Urinary bladder (tissue), 4 donors: Measurements from ENCODE around the gene C13orf42. TPM values are rescaled to one million over a fixed set of nuclear protein-coding genes. Genes with fewer than 3 reads are reported as not detected.
A peak's percentile ranks its signal among the peaks of the same experiment; 100 is the strongest.

Experiments used
- DNase-seq: peaks from one replicate; pipeline ENCODE4 v3.0.0-alpha.2; 2015; ENCODE audit errors: extremely low spot score
- H3K27ac ChIP-seq: one replicate; pipeline ENCODE4 v1.5.1; 2013; ENCODE audit warnings: low read depth, mild to moderate bottlenecking, moderate library complexity
- H3K36me3 ChIP-seq: one replicate; pipeline ENCODE4 v1.6.1; 2013; ENCODE audit warnings: mild to moderate bottlenecking, moderate library complexity; ENCODE audit not compliant: insufficient read depth
- H3K4me1 ChIP-seq: one replicate; pipeline ENCODE4 v1.6.1; 2013; ENCODE audit warnings: mild to moderate bottlenecking, moderate library complexity; ENCODE audit not compliant: insufficient read depth
- H3K4me3 ChIP-seq: one replicate; pipeline ENCODE4 v1.5.1; 2013; ENCODE audit warnings: low read depth, low read length
- WGBS: extraction: QIAGEN DNeasy Blood & Tissue Kit; methylation state at CpG from one replicate; pipeline ENCODE4 v1.1.7; 2013; 5-methylcytosine and 5-hydroxymethylcytosine counted together
- polyA plus RNA-seq: library from polyadenylated mRNA; stranded (reverse); fragments of 200-250 nt; gene quantifications from one replicate; pipeline ENCODE4 v1.2.3, GENCODE V29; 2013
- total RNA-seq: library from RNA; depleted of rRNA; stranded (reverse); fragments of >200 nt; gene quantifications from one replicate; pipeline ENCODE4 v1.2.3, GENCODE V29; 2014
- donor health status: healthy with polysubstance abuse.
- donor health status: healthy.

Gene C13orf42
- total RNA-seq = not detected
- not detected for polyA plus RNA-seq

DNA sequence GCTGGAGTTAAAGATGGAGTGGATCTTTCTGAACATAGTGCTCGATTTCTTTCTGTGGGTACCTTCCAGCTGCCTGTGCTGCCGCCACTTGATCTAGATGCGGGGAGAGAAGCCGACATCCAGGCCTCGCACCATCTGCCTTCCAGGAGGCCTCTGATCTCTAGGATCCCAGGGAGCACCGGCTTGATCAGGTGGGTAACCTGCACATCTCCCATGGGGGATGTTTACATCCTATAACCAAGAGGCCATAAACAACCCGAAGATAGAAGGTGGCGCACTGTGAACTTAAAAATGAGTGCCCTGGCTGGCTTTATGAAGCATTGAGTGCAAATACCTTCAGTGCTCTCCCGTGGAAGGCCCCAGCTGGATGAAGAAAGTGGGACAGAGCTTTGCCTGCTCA, at the start of gene C13orf42:
TSS of gene C13orf42 (minus strand) at position 101 of the 400 bp plus-strand sequence. CDS start at position 36, 65 bp downstream.
- no peak within 1 kb of the TSS for H3K27ac ChIP-seq
- WGBS = 93% methylated on average over 9 of the region's 9 CpGs
- H3K4me1 ChIP-seq = no peaks in the 10 kb centered on the region
- H3K36me3 ChIP-seq = no peaks in the 10 kb centered on the region
- no peak within 1 kb of the TSS for H3K4me3 ChIP-seq
- no peak for DNase-seq

DNA sequence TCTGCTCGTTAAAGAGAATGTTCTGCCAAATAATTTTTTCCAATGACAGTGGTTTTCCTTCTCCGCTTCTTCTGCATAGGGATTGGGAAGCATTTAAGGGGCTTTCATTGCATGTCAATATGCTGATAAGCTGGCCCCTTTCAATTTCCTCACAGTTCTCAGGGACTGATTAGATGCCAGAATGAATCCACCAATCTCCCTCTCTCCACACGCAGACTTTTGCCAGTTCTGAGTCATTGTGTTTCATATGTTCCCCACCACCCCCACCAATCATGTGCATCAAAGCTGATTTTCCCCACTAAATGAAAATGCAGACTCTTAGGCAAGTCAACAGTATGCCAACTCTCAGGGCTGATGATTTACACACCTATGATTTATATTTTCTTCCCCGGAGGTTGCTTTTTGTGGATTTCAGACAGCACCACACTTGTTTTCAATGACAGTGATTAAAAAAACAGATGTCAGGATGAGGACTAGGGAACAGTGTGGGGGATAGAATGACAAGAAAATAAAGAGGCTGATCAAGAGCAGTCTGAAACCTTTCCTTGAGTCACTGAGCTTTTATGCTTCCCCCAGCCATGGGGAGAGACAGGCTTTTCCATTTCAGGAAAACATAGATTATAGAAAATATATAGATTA, 47.9 kb upstream of the C13orf42 start:
- no peak overlapping the region for H3K27ac ChIP-seq
- no peak overlapping the region for H3K4me3 ChIP-seq
- 48% methylated on average over 4 of the region's 4 CpGs for WGBS
- no peaks in the 10 kb centered on the region for H3K4me1 ChIP-seq
- H3K36me3 ChIP-seq = no peaks in the 10 kb centered on the region
- no peak for DNase-seq

DNA sequence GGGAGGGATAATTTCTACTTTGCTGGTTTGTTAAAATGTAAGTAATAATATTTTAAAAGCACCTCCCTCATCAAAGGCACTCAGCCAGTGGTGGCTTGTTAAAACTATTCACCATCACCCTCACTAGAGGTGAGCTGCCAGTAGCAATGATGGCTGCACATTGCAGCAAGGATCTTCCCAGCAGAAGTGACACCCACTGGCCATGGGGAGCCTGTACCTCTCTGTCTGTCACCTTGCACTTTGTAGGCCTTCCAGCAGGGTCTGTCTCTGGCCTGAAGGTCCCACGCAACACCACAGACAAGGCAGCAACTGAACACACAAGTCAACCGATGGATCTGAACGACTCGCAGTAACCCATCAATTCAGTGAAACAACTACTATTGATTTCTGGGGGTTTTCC, 47.3 kb upstream of the C13orf42 start:
- Histone ChIP-seq H3K36me3 (no peaks in the 10 kb centered on the region), H3K27ac (no peak overlapping the region), H3K4me1 (no peaks in the 10 kb centered on the region), H3K4me3 (no peak overlapping the region)
- DNase-seq = no peak
- 91% methylated on average over 4 of the region's 4 CpGs for WGBS

DNA sequence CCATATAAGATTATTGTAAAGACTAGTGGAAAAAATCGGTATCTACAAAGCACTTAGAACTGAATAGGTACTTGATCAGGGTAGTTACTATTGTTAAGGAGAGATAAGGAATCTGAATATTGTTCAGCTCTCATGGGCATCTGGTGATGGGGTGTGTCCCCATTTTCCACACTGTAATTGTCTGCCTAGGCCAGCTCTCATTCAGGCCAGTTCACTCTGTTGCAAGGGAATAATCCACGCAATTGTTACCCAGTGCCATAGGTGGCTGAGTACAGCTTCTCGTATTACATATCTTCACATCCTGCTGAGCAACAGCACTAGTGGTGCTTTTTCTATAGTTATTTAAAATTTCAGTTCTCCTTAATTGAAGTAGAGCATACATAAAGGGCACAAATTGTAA, 45.6 kb upstream of the C13orf42 start:
- no peak for DNase-seq
- no peaks in the 10 kb centered on the region for H3K36me3 ChIP-seq
- no peak overlapping the region for H3K4me3 ChIP-seq
- no peaks in the 10 kb centered on the region for H3K4me1 ChIP-seq
- H3K27ac ChIP-seq = no peak overlapping the region
- WGBS = 94% methylated on average over 3 of the region's 3 CpGs

DNA sequence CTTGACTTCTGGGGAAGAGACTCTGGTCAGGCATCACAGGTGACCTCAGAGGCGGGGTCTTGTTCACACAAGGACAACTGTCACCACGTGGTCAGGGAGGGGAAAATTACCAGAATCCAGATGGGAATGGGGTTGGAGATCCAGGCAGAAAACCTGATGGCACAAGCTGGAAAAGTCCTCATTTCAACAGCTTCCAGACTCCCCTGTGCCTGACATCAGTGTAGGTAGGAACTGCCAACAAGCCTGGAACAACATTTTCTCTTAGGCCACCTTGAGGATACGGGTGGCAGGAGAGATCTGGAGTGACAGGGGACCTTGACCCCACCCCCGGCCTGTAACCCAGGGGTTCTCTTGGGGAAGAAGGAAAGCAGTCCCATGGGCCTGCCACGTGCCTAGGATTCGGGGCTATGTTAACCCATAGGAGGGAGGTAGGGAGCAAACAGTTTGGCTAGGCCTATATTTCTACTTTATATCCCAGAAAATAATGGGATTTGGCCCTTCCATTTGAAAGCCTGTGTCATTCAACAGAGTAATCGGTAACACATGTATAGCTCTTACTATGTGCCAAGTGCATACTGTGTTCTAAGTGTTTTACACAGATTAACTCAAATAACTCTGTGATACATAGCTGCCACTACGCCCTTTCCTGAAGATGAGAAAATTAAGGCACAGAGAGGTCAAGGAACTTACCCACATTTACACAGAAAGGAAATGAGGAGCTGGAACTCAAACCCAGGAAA, 44.9 kb upstream of the C13orf42 start:
- no peak overlapping the region for H3K4me3 ChIP-seq
- no peak for DNase-seq
- H3K4me1 ChIP-seq = no peaks in the 10 kb centered on the region
- no peaks in the 10 kb centered on the region for H3K36me3 ChIP-seq
- H3K27ac ChIP-seq = no peak overlapping the region
- 88% methylated on average over 8 of the region's 8 CpGs for WGBS

DNA sequence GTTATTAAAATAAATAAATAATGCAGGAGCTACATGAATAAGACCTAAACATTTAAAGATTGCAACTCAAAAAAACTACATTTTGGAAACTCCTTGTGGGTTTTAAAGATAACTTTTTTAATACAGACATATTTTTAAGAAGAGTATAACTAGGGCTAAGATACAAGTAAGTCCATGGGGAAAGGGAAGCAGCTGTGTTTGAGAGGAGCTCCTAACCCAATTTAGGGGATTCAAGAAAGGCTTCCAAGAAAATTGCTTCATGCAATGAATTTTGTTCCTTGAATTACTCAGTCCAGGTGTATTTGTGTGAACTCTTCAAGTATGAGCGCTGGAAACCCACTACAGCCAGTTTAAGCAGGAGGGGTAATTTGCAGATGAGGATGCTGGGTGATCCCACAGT, 44.1 kb upstream of the C13orf42 start:
- DNase-seq = no peak
- WGBS = 98% methylated on average over 1 of the region's 1 CpG
- Histone ChIP-seq H3K27ac (no peak overlapping the region), H3K4me3 (no peak overlapping the region), H3K4me1 (no peaks in the 10 kb centered on the region), H3K36me3 (no peaks in the 10 kb centered on the region)

DNA sequence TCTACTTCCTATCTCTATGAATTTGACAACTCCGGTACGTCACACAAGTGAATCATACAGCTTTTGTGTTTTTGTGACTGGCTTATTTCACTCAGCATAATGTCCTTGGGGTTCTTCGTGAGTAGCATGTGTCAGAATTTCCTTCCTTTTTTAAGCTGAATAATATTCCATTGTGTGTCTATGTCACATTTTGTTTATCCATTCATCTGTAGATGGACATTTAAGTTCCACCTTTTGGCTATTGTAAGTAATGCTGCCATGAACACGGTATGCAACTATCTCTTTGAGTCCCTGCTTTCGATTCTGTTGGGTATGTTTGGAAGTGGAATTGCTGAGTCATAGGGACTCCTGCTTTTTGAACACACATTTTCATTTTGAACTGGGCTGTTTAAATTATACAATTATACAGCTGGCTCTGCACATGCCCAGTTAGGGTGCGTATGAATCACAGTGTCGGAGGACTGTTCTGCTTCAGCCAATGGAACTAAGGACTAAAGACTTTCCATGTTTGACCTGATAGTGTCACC, 43.0 kb upstream of the C13orf42 start:
- 55% methylated on average over 7 of the region's 7 CpGs for WGBS
- no peak overlapping the region for H3K27ac ChIP-seq
- H3K4me1 ChIP-seq = no peaks in the 10 kb centered on the region
- H3K36me3 ChIP-seq = no peaks in the 10 kb centered on the region
- no peak for DNase-seq
- no peak overlapping the region for H3K4me3 ChIP-seq

DNA sequence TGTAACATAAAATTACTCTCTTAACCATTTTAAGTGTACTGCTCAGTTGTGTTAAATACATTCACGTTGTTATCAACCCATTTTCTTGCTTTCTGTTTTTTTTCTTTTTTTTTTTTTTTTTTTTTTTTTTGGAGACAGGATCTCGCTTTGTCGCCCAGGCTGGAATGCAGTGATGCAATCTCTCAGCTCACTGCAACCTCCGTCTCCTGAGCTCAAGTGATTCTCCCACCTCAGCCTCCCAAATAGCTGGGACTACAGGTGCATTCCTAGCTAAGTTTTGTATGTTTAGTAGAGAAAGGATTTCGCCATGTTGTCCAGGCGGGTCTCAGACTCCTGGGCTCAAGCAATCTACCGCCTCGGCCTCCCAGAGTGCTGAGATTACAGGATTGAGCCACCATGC, 42.5 kb upstream of the C13orf42 start:
- 79% methylated on average over 8 of the region's 8 CpGs for WGBS
- H3K4me3 ChIP-seq = no peak overlapping the region
- no peaks in the 10 kb centered on the region for H3K36me3 ChIP-seq
- no peak for DNase-seq
- H3K27ac ChIP-seq = no peak overlapping the region
- no peaks in the 10 kb centered on the region for H3K4me1 ChIP-seq

DNA sequence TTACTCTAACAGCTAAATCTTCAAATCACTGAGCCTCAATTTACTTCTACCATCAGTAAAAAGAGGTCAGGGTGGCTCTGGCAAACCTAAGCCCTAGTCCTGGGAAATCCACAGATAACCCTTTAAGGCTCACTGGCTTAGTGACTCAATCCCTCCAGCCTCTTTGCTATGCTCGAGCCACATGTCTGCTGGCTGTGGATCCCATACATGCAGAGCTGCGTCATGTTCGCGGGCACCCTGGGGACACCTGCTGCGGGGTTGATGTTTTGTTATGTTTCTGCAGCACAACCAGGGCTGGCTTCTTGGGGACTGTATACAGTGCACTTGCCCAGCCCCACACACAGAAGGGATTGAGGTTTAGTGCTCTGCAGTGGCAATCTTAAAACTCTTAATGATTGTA, 41.6 kb upstream of the C13orf42 start:
- WGBS = 60% methylated on average over 5 of the region's 5 CpGs

DNA sequence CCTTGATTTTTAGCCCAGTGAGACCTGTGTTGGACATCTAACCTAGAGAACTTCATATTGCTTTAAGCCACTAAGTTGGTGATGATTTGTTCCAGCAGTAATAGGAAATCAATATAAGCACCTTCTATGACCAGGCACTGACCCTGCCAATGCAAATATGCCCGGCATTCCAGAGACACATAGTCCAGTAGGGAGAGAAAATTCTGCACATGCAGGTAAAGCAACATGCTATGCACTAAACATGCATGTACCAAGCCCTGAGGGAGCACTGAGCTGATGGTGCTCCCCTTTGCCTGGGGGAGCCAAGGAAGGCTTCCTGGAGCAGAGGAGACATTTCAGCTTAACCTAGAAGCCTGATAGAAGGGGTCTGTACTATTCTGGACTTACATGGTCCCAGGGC, 40.4 kb upstream of the C13orf42 start:
- WGBS = 89% methylated on average over 1 of the region's 1 CpG

More for the DNA sequence above, 41.6 kb upstream of the C13orf42 start:
- no peak for DNase-seq
- H3K36me3 ChIP-seq = no peaks in the 10 kb centered on the region
- H3K4me3 ChIP-seq = no peak overlapping the region
- H3K27ac ChIP-seq = no peak overlapping the region
- H3K4me1 ChIP-seq = no peaks in the 10 kb centered on the region

DNA sequence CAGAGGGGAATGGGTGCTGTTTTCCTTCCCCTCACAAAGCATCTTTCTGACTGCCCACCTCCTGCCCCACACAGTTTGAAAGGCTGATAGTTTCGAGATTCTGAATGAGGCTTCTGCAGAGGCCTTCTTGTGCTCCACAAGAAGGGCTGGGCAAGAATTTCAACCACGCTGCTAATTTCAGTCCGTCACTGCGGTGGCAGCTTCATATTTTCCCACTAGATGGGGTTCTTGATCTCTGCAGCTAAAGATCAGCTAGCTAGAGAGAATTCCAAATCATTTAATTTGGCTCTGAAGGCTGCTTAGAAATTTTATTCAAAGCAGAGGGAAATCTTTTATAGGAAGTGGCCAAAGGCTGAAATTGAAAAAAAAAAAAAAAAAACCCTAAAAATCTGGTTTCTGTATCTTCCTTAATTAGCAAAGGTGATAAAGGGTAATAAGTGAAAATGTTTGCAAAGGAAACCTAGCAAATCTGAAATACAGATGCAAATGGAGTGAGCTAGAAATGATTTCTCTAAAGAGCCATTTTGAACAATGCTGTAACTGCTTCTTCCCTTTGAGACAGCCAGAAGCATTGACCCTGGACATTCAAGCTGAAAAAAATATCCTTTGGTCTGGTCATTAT, 38.0 kb upstream of the C13orf42 start:
- no peak overlapping the region for H3K4me3 ChIP-seq
- no peaks in the 10 kb centered on the region for H3K4me1 ChIP-seq
- DNase-seq = peak; percentile 7
- WGBS = 1% methylated on average over 4 of the region's 4 CpGs
- no peak overlapping the region for H3K27ac ChIP-seq
- no peaks in the 10 kb centered on the region for H3K36me3 ChIP-seq

More for the DNA sequence above, 40.4 kb upstream of the C13orf42 start:
- Histone ChIP-seq H3K4me1 (no peaks in the 10 kb centered on the region), H3K27ac (no peak overlapping the region), H3K4me3 (no peak overlapping the region), H3K36me3 (no peaks in the 10 kb centered on the region)
- no peak for DNase-seq

DNA sequence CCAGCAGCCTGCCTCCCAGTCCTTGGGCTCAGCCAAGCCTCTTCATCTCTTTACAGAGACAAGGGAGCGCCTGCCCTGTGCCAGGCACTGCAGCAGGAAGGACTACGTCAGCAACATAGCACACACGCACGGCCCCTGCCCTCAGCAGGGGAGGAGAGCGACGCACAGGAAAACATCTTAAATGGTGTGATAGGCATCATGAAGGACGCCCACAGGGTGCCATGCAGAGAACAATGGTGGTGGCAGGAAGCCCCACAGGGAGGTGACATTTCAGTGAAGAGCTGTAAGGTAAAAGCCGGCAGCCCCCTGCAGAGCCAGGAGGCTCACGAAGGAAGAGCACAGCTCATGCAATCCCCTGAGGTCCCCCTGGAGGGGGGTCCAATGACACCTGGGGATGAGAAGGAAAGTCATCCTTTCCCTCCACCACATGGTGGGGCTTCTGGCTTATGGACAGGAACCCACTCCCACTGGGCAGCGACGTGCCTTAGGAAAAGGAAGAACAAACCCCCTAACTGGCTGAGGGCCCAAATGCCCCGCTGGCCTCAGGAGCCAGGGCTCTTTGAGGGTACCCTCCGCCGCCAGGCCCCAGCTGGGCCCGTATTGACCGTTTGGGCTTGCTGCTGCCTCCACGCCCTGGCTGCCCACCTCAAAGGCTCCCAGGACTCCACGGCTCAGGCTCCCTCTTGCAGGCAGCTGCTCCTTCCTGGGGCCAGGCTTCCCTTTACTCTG, 37.3 kb upstream of the C13orf42 start:
- Histone ChIP-seq H3K4me3 (no peak overlapping the region), H3K4me1 (no peaks in the 10 kb centered on the region), H3K27ac (no peak overlapping the region), H3K36me3 (no peaks in the 10 kb centered on the region)
- 68% methylated on average over 18 of the region's 18 CpGs for WGBS
- no peak for DNase-seq

DNA sequence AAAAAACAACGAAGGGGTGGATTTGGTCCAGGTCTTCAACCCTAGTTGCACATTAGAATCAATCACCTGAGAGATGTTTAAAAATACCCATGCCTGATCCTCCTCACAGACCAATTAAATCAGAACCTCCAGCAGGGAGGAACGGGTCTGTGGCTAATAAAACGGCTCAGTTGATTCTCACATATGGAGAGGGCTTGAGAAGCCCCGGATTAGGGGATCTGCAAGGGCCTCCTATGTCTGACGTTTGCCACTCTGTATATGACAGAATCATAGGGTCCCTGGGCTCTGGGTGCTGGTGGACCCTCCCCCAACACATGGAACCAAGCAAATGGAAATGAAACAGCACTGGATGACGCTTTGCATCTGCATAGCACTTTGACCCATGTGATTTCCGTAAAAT, 36.7 kb upstream of the C13orf42 start:
- WGBS = 71% methylated on average over 7 of the region's 7 CpGs

More for the DNA sequence above, 36.7 kb upstream of the C13orf42 start:
- H3K27ac ChIP-seq = no peak overlapping the region
- DNase-seq = no peak
- H3K4me3 ChIP-seq = no peak overlapping the region
- H3K36me3 ChIP-seq = no peaks in the 10 kb centered on the region
- no peaks in the 10 kb centered on the region for H3K4me1 ChIP-seq
